ENCODE results near the gene DST. TPM values are rescaled to one million over a fixed set of nuclear protein-coding genes. Genes with fewer than 3 reads are reported as not detected.

DST gene
- total and polyA plus RNA-seq, 2 donors (not counting 1 experiment from before 2014, with no cell fraction given), result 78.6 to 670 TPM

- Histone ChIP-seq H3K4me2 (ENCODE audit: extremely low read depth, insufficient read depth, low read length) (peak overlapping the region; percentile 92), H3K4me3 (replicated peaks in 1 of 4; ENCODE audit: control extremely low read depth in 1 of 4, insufficient read depth in 1 of 4, low read depth in 3 of 4, low read length in 4 of 4) (peak overlapping the region; percentile 61 to 81 (median 69)), H3K9ac (ENCODE audit: insufficient read depth, low read length) (peak overlapping the region; percentile 34), H3K27ac (ENCODE audit: insufficient read depth, low read length) (peak overlapping the region; percentile 91), H3K9me3 (ENCODE audit: control insufficient read depth, insufficient read depth, low read depth, low read length) (no peaks in the 10 kb centered on the region), H4K20me1 (ENCODE audit: control insufficient read depth, extremely low read depth, insufficient read depth, low read length) (no peaks in the 10 kb centered on the region), H3K79me2 (ENCODE audit: control insufficient read depth, insufficient read depth, low read length) (peaks cover 65% of the 10 kb centered on the region), H2AFZ (ENCODE audit: low read length) (no peak overlapping the region), H3K27me3 (ENCODE audit: control insufficient read depth, insufficient read depth, low read length) (no peaks in the 10 kb centered on the region), H3K4me1 (ENCODE audit: control insufficient read depth, extremely low read depth, insufficient read depth, low read length) (peaks cover 3% of the 10 kb centered on the region), H3K36me3 (ENCODE audit: control insufficient read depth, insufficient read depth, low read length) (no peaks in the 10 kb centered on the region)
- DNase-seq (ENCODE audit: low read depth in 2 of 2), result peak; percentile 31 to 68
- TF ChIP-seq EZH2 (IDR thresholded peaks at IDR 0.05; ENCODE audit: low read length, missing control alignments) (no peak), CTCF (conservative IDR thresholded peaks at IDR 0.05 in 1 of 2, IDR thresholded peaks at IDR 0.05 in 1 of 2; ENCODE audit: low read depth in 1 of 2, low read length in 2 of 2) (no peak)
Observed at GRCh38 chr6:56541030-56541600, 101.6 kb downstream of the DST start.

- DNase-seq (ENCODE audit: low read depth in 2 of 2), result no peak
- Histone ChIP-seq H2AFZ (ENCODE audit: low read length) (no peak overlapping the region), H3K4me2 (ENCODE audit: extremely low read depth, insufficient read depth, low read length) (peak overlapping the region; percentile 92), H3K4me3 (replicated peaks in 1 of 4; ENCODE audit: control extremely low read depth in 1 of 4, insufficient read depth in 1 of 4, low read depth in 3 of 4, low read length in 4 of 4) (peak overlapping the region; percentile 61 to 81 (median 69)), H3K9me3 (ENCODE audit: control insufficient read depth, insufficient read depth, low read depth, low read length) (no peaks in the 10 kb centered on the region), H3K36me3 (ENCODE audit: control insufficient read depth, insufficient read depth, low read length) (peaks cover 2% of the 10 kb centered on the region), H3K9ac (ENCODE audit: insufficient read depth, low read length) (peak overlapping the region; percentile 34), H3K4me1 (ENCODE audit: control insufficient read depth, extremely low read depth, insufficient read depth, low read length) (peaks cover 3% of the 10 kb centered on the region), H3K27me3 (ENCODE audit: control insufficient read depth, insufficient read depth, low read length) (no peaks in the 10 kb centered on the region), H4K20me1 (ENCODE audit: control insufficient read depth, extremely low read depth, insufficient read depth, low read length) (no peaks in the 10 kb centered on the region), H3K79me2 (ENCODE audit: control insufficient read depth, insufficient read depth, low read length) (peaks cover 62% of the 10 kb centered on the region), H3K27ac (ENCODE audit: insufficient read depth, low read length) (peak overlapping the region; percentile 91)
- no peak for TF ChIP-seq EZH2 (IDR thresholded peaks at IDR 0.05; ENCODE audit: low read length, missing control alignments)
- peak in 1 of 2 donors; percentile 6 for TF ChIP-seq CTCF (conservative IDR thresholded peaks at IDR 0.05 in 1 of 2, IDR thresholded peaks at IDR 0.05 in 1 of 2; ENCODE audit: low read depth in 1 of 2, low read length in 2 of 2)
Observed at GRCh38 chr6:56540232-56541029, 102.3 kb downstream of the DST start.

GRCh38 chr6:56539527-56540105 lies 103.1 kb downstream of the DST start:
- no peak overlapping the region for H2AFZ ChIP-seq (ENCODE audit: low read length)
- H4K20me1 ChIP-seq (ENCODE audit: control insufficient read depth, extremely low read depth, insufficient read depth, low read length), result no peaks in the 10 kb centered on the region
- TF ChIP-seq CTCF (conservative IDR thresholded peaks at IDR 0.05 in 1 of 2, IDR thresholded peaks at IDR 0.05 in 1 of 2; ENCODE audit: low read depth in 1 of 2, low read length in 2 of 2), result no peak
- no peak for TF ChIP-seq EZH2 (IDR thresholded peaks at IDR 0.05; ENCODE audit: low read length, missing control alignments)
- H3K79me2 ChIP-seq (ENCODE audit: control insufficient read depth, insufficient read depth, low read length), result peaks cover 56% of the 10 kb centered on the region
- H3K27me3 ChIP-seq (ENCODE audit: control insufficient read depth, insufficient read depth, low read length), result no peaks in the 10 kb centered on the region
- DNase-seq (ENCODE audit: low read depth in 2 of 2), result no peak
- no peak overlapping the region for H3K27ac ChIP-seq (ENCODE audit: insufficient read depth, low read length)
- no peak overlapping the region for H3K9ac ChIP-seq (ENCODE audit: insufficient read depth, low read length)
- H3K4me1 ChIP-seq (ENCODE audit: control insufficient read depth, extremely low read depth, insufficient read depth, low read length), result peaks cover 5% of the 10 kb centered on the region
- H3K9me3 ChIP-seq (ENCODE audit: control insufficient read depth, insufficient read depth, low read depth, low read length), result no peaks in the 10 kb centered on the region
- peak overlapping the region; percentile 68 for H3K4me2 ChIP-seq (ENCODE audit: extremely low read depth, insufficient read depth, low read length)
- peak overlapping the region; percentile 61 to 81 (median 69) for H3K4me3 ChIP-seq (replicated peaks in 1 of 4; ENCODE audit: control extremely low read depth in 1 of 4, insufficient read depth in 1 of 4, low read depth in 3 of 4, low read length in 4 of 4)
- peaks cover 2% of the 10 kb centered on the region for H3K36me3 ChIP-seq (ENCODE audit: control insufficient read depth, insufficient read depth, low read length)
